ENCODE data around the gene HMG20B. TPM values are rescaled to one million over a fixed set of nuclear protein-coding genes. Genes with fewer than 3 reads are reported as not detected.
"Not testable (repeated sequence)": the region's sequence is repeated elsewhere in the genome, so short reads cannot be mapped to it uniquely, and the experiment has no call there.

HMG20B gene
- total RNA-seq = 66.5 TPM

- no peak for DNase-seq (ENCODE audit: low spot score)
Measured at GRCh38 chr19:3572855-3573161, at the start of gene HMG20B. TSS of gene HMG20B (plus strand) at chr19:3572944. CDS start at chr19:3573310, 366 bp downstream.

DNA sequence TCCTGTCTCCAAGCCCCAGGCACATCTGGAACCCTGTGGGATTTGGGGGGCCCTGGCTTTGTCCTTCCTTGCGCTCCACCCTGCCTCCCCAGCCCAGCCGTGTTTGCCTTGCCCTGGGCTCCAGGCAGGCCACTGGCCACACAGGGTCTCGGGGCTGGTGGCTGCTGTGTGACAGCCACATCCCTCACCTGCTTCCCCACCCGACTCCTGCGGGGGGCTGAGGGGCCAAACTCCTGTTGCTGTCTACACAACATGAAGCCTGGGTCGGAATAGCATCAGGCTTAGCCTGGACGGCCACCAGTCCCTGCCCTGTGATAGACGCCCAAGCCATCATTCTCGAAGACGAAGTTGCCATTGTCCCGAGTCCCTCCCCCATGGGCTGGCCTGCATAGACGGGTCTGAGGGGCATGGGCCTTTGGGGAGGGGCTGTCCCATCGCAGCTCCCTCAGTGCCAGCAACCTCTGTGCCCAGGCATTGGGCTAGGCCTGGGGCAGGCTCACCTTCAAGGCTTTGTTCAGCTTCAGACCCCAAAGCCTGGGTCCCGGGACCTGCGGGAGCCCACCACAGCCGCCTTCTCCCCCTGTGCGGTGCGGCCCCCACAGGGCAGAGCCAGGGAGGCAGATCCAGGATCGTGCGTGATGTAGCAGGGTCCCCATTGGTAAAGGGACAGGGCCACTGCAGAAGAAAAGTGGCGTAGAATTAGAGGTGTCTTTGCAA lies 49.2 kb upstream of the HMG20B start:
- no peak for DNase-seq (ENCODE audit: low spot score)

DNA sequence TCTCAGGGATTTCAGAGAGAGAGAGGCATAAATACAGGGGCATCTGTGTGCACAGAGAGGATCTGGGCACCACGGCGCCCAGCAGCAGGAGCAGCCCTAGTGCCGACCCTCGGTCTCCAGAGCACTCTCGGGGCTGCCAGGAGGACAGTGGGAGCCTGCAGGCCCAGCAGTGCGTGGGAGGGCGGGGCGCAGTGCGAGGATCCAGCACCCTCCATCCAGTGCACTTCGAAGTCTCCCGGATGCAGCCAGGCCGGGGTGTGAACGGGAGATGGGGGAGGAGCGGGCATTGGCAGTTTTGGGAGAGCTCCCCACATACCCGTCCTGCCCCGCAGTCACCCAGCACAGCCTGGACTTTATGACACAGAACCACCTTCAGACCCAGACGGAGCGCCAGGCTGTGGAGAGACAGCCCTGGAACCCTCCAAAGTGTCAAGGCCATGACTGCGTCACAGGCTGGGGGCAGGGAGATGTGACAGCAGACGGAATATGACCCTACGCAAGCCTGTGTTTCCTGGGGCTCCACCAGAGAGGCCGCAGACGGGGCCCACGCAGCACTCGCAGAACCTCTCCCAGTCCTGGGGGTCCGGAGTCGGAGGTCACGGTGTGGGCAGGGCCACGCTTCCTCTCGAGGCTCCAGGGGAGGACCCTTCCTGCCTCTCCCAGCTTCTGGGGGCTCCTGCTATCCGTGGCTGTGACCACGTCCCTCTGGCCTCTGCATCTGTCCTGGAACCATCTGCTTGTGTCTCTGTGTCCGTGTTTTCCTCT lies 48.5 kb upstream of the HMG20B start:
- no peak for DNase-seq (ENCODE audit: low spot score)

DNA sequence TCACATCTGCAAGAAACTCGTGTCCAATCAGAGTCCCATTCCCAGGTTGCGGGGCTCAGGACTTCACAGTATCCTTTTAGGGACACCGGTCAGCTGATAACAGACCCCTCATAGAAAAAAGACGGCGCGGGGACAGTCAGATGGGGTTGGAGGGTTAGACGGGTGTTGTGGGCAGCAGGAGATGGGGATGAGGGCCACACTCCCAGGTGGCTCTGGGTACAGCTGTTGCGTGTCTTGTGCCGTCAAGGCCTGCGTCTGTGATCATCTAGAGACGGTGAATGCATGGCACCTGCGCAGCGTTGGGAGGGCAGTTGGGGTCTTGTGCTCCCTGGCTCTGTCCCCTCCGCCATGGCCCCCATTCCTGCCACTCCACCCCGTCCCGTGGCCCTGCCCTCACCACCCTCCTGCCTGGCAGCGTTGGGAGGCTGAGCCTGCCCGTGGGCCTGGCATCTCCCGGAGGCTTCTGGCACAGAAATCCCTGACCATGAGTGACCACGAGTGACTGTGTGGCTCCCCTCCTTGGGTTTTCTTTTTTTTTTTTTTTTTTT lies 47.8 kb upstream of the HMG20B start:
- no peak for DNase-seq (ENCODE audit: low spot score)

DNA sequence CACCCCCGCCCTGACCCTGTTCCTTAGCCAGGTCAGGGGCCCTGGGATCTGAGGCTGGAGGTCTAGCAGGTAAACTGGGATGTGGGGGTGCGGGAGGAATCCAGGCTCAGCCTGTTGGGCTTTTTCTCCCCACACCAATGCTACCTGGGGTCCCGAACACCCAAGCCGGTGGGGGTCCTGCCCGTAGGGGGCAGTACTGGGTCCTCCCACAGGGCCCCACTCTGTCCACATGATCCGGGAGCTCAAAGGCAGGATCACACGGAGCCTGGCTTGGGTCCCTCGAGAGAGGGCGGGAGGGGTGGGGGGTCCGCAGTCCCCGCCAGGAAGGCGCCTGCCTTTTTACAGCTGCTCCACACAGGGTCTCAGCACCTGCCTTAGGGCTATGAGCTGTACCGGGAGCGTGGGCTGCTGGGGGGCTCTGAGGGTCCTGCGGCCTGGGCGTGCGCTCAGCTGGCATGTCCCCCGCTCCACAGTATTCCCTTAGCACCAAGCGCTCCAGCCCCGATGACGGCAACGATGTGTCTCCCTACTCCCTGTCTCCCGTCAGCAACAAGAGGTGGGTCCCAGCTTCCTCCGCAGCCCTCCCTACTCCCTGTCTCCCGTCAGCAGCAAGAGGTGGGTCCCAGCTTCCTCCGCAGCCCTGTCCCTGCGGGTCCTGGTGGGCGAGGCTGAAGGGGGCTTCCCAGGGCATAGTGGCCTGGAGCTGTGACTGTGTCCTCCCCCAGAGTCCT lies 46.1 kb upstream of the HMG20B start:
- no peak for DNase-seq (ENCODE audit: low spot score)

DNA sequence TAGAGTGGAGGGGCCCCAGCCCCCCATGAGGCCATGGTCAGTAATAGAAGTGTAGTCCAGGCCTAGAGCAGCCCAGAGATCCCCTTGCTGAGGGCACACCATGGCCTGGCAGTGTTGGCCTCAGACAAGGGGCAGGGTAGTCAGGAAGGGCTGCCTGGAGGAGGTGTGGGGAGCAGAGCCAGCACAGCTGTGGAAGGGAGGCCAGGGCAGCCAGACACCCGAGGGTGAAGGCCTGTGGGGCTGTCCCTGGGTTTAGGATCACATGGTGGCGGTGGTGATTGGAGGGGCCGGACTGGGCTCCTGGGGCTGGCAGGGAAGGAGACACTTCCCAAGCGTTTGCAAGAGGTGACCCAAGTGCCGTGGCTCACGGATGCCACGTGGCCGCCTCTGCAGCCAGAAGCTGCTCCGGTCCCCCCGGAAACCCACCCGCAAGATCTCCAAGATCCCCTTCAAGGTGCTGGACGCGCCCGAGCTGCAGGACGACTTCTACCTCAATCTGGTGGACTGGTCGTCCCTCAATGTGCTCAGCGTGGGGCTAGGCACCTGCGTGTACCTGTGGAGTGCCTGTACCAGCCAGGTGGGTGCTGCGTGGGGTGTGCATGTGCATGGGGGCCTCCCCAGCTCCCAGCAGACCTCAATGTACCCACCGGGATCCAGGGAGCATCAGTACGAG lies 45.4 kb upstream of the HMG20B start:
- DNase-seq (ENCODE audit: low spot score) = no peak

DNA sequence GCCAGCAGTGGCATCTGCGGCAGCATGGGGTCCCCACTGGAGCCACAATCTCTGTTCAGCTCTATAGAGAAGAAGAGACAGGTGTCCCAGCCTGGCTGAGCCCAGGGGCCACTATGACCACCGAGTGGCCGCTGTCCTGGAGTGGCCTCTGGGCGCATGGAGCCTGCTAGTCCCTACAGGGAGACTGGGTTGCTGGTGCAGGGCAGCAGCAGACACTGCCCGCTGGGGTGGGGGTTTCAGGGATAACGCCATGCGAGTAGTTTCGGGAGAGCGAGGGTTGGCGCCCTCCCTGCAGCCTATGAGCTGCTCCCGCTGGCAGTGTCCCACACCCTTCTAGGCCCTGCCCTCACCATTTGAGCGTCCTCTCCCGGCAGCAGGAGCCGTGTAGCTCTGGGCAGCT lies 44.7 kb upstream of the HMG20B start:
- no peak for DNase-seq (ENCODE audit: low spot score)

- DNase-seq (ENCODE audit: low spot score) = no peak
Measured at GRCh38 chr19:3528539-3529211, 44.1 kb upstream of the HMG20B start.

DNA sequence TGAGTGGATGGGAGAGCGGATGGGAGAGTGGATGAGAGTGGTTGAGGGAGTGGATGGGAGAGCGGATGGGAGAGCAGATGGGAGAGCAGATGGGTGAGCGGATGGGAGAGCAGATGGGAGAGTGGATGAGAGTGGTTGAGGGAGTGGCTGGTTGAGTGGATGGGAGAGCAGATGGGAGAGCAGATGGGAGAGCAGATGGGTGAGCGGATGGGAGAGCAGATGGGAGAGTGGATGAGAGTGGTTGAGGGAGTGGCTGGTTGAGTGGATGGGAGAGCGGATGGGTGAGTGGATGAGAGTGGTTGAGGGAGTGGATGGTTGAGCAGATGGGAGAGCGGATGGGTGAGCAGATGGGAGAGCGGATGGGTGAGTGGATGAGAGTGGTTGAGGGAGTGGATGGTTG lies 43.4 kb upstream of the HMG20B start:
- DNase-seq (ENCODE audit: low spot score) = not testable (repeated sequence)

GRCh38 chr19:3530389-3530788 lies 42.4 kb upstream of the HMG20B start:
- no peak for DNase-seq (ENCODE audit: low spot score)

GRCh38 chr19:3531716-3532115 lies 41.0 kb upstream of the HMG20B start:
- no peak for DNase-seq (ENCODE audit: low spot score)

DNA sequence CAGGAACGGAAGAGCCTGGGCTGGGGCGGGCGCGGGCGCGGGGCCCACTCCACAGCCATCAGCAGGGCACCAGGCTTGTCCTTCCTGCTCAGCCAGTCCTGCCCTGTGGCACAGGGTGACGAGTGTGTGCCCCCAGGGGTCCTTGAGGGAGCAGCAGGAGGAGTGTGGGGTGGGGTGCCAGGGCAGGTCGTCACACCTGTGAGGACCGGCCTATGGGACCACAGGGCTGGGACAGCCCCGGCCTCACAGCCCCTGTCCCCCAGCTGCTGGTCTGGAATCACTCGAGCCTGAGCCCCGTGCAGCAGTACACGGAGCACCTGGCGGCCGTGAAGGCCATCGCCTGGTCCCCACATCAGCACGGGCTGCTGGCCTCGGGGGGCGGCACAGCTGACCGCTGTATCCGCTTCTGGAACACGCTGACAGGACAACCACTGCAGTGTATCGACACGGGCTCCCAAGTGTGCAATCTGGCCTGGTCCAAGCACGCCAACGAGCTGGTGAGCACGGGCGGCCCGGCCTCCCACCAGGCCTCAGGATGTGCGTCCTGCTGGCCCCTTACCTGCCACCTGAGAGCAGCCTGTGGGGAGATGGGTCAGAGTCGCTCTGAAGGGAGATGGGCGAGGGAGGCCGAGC lies 40.5 kb upstream of the HMG20B start:
- DNase-seq (ENCODE audit: low spot score) = no peak

- DNase-seq (ENCODE audit: low spot score) = no peak
Measured at GRCh38 chr19:3533033-3533432, 39.7 kb upstream of the HMG20B start.

- DNase-seq (ENCODE audit: low spot score) = no peak
Measured at GRCh38 chr19:3533563-3534216, 39.1 kb upstream of the HMG20B start.

DNA sequence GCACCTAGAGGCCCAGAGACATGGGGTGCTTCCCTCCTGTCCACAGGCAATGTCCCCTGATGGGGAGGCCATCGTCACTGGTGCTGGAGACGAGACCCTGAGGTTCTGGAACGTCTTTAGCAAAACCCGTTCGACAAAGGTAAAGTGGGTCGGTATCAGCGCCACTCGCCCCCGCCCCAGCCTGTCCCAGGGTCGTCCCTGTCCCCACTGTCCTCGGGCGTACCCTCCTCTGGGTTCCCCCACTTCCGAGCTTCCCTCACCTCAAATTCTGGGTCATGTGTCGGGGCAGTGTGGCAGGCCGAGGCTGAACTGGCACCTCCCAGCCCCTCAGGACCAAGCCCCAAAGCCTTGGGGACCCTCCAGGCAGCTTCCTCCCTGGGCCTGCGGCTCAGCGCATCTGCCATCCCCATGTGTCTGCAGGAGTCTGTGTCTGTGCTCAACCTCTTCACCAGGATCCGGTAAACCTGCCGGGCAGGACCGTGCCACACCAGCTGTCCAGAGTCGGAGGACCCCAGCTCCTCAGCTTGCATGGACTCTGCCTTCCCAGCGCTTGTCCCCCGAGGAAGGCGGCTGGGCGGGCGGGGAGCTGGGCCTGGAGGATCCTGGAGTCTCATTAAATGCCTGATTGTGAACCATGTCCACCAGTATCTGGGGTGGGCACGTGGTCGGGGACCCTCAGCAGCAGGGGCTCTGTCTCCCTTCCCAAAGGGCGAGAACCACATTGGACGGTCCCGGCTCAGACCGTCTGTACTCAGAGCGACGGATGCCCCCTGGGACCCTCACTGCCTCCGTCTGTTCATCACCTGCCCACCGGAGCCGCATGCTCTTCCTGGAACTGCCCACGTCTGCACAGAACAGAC lies 38.1 kb upstream of the HMG20B start:
- DNase-seq (ENCODE audit: low spot score) = no peak

DNA sequence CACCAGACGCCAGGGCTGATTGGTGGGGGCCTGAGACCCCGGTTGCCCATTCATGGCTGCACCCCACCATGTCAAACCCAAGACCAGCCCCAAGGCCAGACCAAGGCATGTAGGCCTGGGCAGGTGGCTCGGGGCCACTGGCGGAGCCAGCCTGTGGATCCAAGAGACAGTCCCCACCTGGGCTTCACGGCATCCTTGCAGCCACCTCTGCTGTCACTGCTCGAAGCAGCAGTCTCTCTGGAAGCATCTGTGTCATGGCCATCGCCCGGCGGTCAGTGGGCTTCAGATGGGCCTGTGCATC lies 37.6 kb upstream of the HMG20B start:
- no peak for DNase-seq (ENCODE audit: low spot score)

GRCh38 chr19:3535563-3535965 lies 37.2 kb upstream of the HMG20B start:
- DNase-seq (ENCODE audit: low spot score) = no peak

DNA sequence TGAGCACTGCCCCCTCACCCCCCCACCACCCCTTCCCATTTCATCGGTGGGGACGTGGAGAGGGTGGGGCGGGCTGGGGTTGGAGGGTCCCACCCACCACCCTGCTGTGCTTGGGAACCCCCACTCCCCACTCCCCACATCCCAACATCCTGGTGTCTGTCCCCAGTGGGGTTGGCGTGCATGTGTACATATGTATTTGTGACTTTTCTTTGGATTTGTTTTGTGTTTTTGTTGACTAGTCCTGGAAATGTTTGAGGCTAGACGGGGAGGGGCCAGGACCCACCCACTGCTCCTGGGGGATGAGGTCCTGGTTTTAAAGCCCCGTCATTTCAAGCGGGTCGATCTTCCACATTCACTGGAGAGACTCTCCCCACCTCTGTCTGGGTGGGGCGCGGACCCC lies 36.8 kb upstream of the HMG20B start:
- no peak for DNase-seq (ENCODE audit: low spot score)

- no peak for DNase-seq (ENCODE audit: low spot score)
Measured at GRCh38 chr19:3536429-3537100, 36.2 kb upstream of the HMG20B start.

All from ureter (tissue), 1 donor.